Measurements from ENCODE around the gene PNKD. TPM values are rescaled to one million over a fixed set of nuclear protein-coding genes. Genes with fewer than 3 reads are reported as not detected.
A peak's percentile ranks its signal among the peaks of the same experiment; 100 is the strongest.

The PNKD gene
- total RNA-seq, 1 experiment from 2014 or later, result 49.8 TPM

DNA sequence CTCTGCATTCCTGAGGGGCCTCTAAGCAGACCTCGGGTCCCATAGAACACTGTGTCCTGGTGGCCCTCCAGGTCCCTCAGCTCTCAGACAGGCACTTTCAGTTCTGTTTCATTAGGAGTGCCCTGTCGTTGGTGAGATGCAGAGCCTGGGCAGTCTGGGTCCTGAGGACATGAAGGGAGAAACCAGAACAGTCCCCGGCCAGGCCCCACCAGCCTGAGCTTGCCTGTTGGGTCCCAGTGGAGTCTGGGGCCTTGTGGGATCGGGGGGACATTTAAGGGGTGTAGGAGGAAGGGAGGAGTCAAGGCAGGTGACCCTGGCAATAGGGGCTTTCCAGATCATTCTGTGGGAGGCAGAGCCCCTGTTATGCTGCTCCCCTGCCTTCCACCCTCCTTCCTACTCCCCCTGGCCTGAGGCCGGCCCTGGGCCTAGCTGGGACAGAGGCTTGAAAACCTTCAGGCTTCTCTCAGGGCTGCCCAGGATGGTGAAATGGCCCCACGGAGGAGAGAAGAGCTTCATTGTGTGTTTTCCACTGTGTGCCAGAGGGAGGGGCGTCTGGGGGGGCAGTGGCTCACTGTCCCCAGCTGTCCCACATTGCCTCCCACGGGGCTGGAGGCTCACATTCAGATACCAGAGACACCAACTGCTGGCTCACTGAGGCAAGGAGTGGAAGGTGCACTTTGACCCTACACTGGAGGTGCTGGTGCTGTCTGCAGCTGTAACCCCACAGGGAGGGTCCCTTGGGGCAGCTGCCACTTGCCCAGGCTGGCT lies 59.7 kb downstream of the PNKD start:
- ATAC-seq, result no peak

DNA sequence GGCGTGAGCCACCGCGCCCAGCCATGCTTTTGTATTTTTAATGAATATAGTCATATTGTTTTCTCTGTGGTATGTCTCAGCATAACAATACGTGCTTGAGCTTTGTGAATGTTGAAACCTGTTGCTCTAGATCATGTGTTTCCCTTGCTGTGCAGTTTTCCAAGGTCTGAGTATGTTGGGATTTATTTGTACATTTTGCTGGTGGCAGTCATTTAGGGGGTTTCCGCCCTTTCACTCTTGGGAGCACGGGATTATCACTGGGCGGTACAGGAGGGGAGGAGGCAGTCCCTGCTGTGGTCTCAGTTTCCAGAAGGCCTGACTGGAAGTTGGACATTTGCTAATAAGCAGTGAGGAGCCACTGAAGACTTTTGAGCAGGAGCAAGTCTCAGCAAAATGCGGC lies 61.4 kb downstream of the PNKD start:
- H3K27ac Mint-ChIP-seq, result 0 out of 2 replicates have a peak overlapping the region, but pooled peaks have one; percentile 77
- ATAC-seq (no peak), DNase-seq (ENCODE audit: low spot score) (no peak)
- ChIA-PET CTCF (interaction anchor here (1.6 kb wide), 1 partner anchor 25 kb away, joined by 7 read pairs; the partner anchor contains the start of gene CATIP), POLR2A (interaction anchor here (1.2 to 1.3 kb wide), 2 partner anchors 8 to 11 kb away, joined by 3 read pairs; no protein-coding TSS in a partner anchor)
- no peaks in the 10 kb centered on the region for H3K9me3 Mint-ChIP-seq
- no peaks in the 10 kb centered on the region for H3K27me3 Mint-ChIP-seq (ENCODE audit: low read depth)
- peaks cover 35% of the 10 kb centered on the region for H3K4me1 Mint-ChIP-seq
- H3K36me3 Mint-ChIP-seq, result no peaks in the 10 kb centered on the region
- no peak overlapping the region for H3K4me3 Mint-ChIP-seq
- TF ChIP-seq SP1 (CRISPR knock-in tag; conservative IDR thresholded peaks at IDR 0.05) (no peak), NFE2L1 (CRISPR knock-in tag; IDR thresholded peaks at IDR 0.05) (no peak), HMGA2 (CRISPR knock-in tag; IDR thresholded peaks at IDR 0.05) (no peak), NR3C1 (CRISPR knock-in tag; conservative IDR thresholded peaks at IDR 0.05; ENCODE audit: low read depth) (no peak), E2F1 (CRISPR knock-in tag; IDR thresholded peaks at IDR 0.05) (no peak), ZNF396 (CRISPR knock-in tag; IDR thresholded peaks at IDR 0.05; ENCODE audit: borderline replicate concordance) (no peak)
- TF ChIP-seq, protein P1, sequence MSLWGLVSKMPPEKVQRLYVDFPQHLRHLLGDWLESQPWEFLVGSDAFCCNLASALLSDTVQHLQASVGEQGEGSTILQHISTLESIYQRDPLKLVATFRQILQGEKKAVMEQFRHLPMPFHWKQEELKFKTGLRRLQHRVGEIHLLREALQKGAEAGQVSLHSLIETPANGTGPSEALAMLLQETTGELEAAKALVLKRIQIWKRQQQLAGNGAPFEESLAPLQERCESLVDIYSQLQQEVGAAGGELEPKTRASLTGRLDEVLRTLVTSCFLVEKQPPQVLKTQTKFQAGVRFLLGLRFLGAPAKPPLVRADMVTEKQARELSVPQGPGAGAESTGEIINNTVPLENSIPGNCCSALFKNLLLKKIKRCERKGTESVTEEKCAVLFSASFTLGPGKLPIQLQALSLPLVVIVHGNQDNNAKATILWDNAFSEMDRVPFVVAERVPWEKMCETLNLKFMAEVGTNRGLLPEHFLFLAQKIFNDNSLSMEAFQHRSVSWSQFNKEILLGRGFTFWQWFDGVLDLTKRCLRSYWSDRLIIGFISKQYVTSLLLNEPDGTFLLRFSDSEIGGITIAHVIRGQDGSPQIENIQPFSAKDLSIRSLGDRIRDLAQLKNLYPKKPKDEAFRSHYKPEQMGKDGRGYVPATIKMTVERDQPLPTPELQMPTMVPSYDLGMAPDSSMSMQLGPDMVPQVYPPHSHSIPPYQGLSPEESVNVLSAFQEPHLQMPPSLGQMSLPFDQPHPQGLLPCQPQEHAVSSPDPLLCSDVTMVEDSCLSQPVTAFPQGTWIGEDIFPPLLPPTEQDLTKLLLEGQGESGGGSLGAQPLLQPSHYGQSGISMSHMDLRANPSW (CRISPR knock-in tag; conservative IDR thresholded peaks at IDR 0.05; ENCODE audit: low read depth), result no peak
- TF ChIP-seq, protein P2, sequence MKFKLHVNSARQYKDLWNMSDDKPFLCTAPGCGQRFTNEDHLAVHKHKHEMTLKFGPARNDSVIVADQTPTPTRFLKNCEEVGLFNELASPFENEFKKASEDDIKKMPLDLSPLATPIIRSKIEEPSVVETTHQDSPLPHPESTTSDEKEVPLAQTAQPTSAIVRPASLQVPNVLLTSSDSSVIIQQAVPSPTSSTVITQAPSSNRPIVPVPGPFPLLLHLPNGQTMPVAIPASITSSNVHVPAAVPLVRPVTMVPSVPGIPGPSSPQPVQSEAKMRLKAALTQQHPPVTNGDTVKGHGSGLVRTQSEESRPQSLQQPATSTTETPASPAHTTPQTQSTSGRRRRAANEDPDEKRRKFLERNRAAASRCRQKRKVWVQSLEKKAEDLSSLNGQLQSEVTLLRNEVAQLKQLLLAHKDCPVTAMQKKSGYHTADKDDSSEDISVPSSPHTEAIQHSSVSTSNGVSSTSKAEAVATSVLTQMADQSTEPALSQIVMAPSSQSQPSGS (CRISPR knock-in tag; IDR thresholded peaks at IDR 0.05; ENCODE audit: borderline replicate concordance, low read depth), result no peak
- TF ChIP-seq, protein P3, sequence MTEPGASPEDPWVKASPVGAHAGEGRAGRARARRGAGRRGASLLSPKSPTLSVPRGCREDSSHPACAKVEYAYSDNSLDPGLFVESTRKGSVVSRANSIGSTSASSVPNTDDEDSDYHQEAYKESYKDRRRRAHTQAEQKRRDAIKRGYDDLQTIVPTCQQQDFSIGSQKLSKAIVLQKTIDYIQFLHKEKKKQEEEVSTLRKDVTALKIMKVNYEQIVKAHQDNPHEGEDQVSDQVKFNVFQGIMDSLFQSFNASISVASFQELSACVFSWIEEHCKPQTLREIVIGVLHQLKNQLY (CRISPR knock-in tag; IDR thresholded peaks at IDR 0.05), result no peak

More for the DNA sequence above, 59.7 kb downstream of the PNKD start:
- no peaks in the 10 kb centered on the region for H3K36me3 Mint-ChIP-seq
- ChIA-PET POLR2A (no interaction called here), CTCF (interaction anchor here (1.4 kb wide), 1 partner anchor 27 kb away, joined by 4 read pairs; the partner anchor contains the start of gene CATIP)
- peaks cover 51% of the 10 kb centered on the region for H3K4me1 Mint-ChIP-seq
- no peaks in the 10 kb centered on the region for H3K9me3 Mint-ChIP-seq
- DNase-seq (ENCODE audit: low spot score), result no peak
- no peak for TF ChIP-seq ZNF232 (CRISPR knock-in tag; IDR thresholded peaks at IDR 0.05)
- no peaks in the 10 kb centered on the region for H3K27me3 Mint-ChIP-seq (ENCODE audit: low read depth)
- no peak overlapping the region for H3K4me3 Mint-ChIP-seq
- H3K27ac Mint-ChIP-seq, result peak overlapping the region; percentile 20; the same call in 1 of the 2 replicates

DNA sequence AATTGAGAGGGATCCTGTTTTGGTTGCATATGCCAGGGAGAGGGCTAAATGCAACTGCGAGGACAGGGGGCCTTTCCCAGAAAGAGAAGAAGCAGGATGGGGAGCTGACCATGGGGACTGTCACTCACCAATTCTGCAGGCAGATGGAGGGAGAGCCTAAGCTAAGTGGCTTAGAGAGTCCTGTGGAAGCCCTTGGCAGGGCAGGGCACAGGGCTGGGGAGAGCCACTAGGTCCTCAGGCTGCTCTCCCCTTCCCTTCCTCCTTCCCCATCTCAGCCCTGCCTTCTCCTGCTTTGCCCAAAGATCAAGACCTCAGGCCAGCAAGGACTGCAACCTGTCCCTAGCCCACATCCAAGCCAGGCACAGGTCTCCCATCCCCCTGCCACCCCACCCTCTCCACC lies 62.0 kb downstream of the PNKD start:
- H3K27ac Mint-ChIP-seq, result peak overlapping the region; percentile 77; the same call in 1 of the 2 replicates
- CTCF ChIA-PET, result interaction anchor here (0.7 to 1.8 kb wide), 3 partner anchors 24 to 249 kb away, joined by 4 to 7 read pairs (median 5); partner anchors contain the start of gene CATIP
- no peak overlapping the region for H3K4me3 Mint-ChIP-seq
- DNase-seq (ENCODE audit: low spot score) (no peak), ATAC-seq (peak; percentile 38)
- H3K4me1 Mint-ChIP-seq, result peaks cover 30% of the 10 kb centered on the region
- H3K36me3 Mint-ChIP-seq, result no peaks in the 10 kb centered on the region
- POLR2A ChIA-PET, result interaction anchor here (1.2 to 1.3 kb wide), 2 partner anchors 9 to 11 kb away, joined by 3 read pairs; no protein-coding TSS in a partner anchor
- H3K27me3 Mint-ChIP-seq (ENCODE audit: low read depth), result no peaks in the 10 kb centered on the region
- H3K9me3 Mint-ChIP-seq, result no peaks in the 10 kb centered on the region
- TF ChIP-seq MXD4 (CRISPR knock-in tag; IDR thresholded peaks at IDR 0.05; ENCODE audit: borderline replicate concordance), result no peak
- no peak for TF ChIP-seq ZNF671 (CRISPR knock-in tag; IDR thresholded peaks at IDR 0.05)
- TF ChIP-seq CBFB (CRISPR knock-in tag; IDR thresholded peaks at IDR 0.05; ENCODE audit: low read depth), result no peak
- TF ChIP-seq, protein P1 (CRISPR knock-in tag; conservative IDR thresholded peaks at IDR 0.05; ENCODE audit: low read depth), result no peak
- TF ChIP-seq NFYB (CRISPR knock-in tag; conservative IDR thresholded peaks at IDR 0.05; ENCODE audit: low read depth), result no peak
- TF ChIP-seq, protein P4, sequence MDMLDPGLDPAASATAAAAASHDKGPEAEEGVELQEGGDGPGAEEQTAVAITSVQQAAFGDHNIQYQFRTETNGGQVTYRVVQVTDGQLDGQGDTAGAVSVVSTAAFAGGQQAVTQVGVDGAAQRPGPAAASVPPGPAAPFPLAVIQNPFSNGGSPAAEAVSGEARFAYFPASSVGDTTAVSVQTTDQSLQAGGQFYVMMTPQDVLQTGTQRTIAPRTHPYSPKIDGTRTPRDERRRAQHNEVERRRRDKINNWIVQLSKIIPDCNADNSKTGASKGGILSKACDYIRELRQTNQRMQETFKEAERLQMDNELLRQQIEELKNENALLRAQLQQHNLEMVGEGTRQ (CRISPR knock-in tag; IDR thresholded peaks at IDR 0.05), result no peak
- TF ChIP-seq ZNF219 (CRISPR knock-in tag; IDR thresholded peaks at IDR 0.05; ENCODE audit: borderline replicate concordance), result no peak
- no peak for TF ChIP-seq GTF2I (CRISPR knock-in tag; conservative IDR thresholded peaks at IDR 0.05)
- TF ChIP-seq E2F4 (CRISPR knock-in tag; IDR thresholded peaks at IDR 0.05; ENCODE audit: borderline replicate concordance, low read depth), result no peak
- TF ChIP-seq GRHL2 (CRISPR knock-in tag; IDR thresholded peaks at IDR 0.05; ENCODE audit: insufficient replicate concordance, severe bottlenecking), result no peak

Data from WTC11 (cell line).